ENCODE data around the gene SIMC1.
"Not testable (repeated sequence)": the region's sequence is repeated elsewhere in the genome, so short reads cannot be mapped to it uniquely, and the experiment has no call there.

DNA sequence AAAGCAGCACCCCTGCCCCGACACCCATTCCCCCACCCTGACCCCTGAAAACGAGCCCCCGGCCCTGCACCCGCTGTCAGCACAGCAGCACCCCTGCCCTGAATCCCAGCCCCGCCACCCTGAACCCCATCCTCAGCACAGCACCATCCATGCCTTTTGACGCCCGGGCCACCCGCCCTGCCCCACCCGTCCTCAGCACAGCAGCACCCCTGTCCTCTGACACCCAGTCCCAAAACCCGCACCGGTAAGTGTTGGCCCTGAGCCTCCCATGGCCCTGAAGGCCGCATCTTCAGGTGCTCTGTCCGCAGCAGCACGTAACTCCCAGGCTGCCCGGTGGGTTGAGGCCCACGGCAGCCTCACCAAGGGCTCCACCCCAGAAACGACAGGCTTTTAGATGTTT, 44.6 kb upstream of the SIMC1 start:
- TF ChIP-seq, protein P1, sequence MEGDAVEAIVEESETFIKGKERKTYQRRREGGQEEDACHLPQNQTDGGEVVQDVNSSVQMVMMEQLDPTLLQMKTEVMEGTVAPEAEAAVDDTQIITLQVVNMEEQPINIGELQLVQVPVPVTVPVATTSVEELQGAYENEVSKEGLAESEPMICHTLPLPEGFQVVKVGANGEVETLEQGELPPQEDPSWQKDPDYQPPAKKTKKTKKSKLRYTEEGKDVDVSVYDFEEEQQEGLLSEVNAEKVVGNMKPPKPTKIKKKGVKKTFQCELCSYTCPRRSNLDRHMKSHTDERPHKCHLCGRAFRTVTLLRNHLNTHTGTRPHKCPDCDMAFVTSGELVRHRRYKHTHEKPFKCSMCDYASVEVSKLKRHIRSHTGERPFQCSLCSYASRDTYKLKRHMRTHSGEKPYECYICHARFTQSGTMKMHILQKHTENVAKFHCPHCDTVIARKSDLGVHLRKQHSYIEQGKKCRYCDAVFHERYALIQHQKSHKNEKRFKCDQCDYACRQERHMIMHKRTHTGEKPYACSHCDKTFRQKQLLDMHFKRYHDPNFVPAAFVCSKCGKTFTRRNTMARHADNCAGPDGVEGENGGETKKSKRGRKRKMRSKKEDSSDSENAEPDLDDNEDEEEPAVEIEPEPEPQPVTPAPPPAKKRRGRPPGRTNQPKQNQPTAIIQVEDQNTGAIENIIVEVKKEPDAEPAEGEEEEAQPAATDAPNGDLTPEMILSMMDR (IDR thresholded peaks at IDR 0.05): not testable (repeated sequence)
- TF ChIP-seq POLR2A (IDR thresholded peaks at IDR 0.05): not testable (repeated sequence)
